Muscle of leg (tissue), 11 donors: Measurements from ENCODE around the gene EEPD1. TPM values are rescaled to one million over a fixed set of nuclear protein-coding genes. Genes with fewer than 3 reads are reported as not detected.

Experiments used
- DNase-seq: peaks from one replicate; pipeline ENCODE4 v3.0.0; 2013
- H3K27ac ChIP-seq: one replicate; pipeline ENCODE4 v1.5.1; 2013; ENCODE audit warnings: mild to moderate bottlenecking, low read length, control low read depth
- H3K27me3 ChIP-seq: one replicate; pipeline ENCODE4 v1.6.1; 2013; ENCODE audit warnings: low read length; ENCODE audit not compliant: control insufficient read depth, insufficient read depth
- H3K36me3 ChIP-seq: one replicate; pipeline ENCODE4 v1.6.1; 2013; ENCODE audit warnings: low read length; ENCODE audit not compliant: control insufficient read depth, insufficient read depth
- H3K4me1 ChIP-seq: one replicate; pipeline ENCODE4 v1.6.1; 2013; ENCODE audit warnings: low read length; ENCODE audit not compliant: control insufficient read depth, insufficient read depth
- H3K4me3 ChIP-seq: one replicate; pipeline ENCODE4 v1.5.1; 2013; ENCODE audit warnings: low read length, control low read depth
- H3K9me3 ChIP-seq: replicated peaks from 2 replicates; pipeline ENCODE4 v1.6.1; 2013; ENCODE audit warnings: low read depth, low read length; ENCODE audit not compliant: control insufficient read depth
- WGBS: methylation state at CpG from one replicate; pipeline ENCODE4 v1.1.5; 2013; ENCODE audit warnings: missing lambda C conversion rate; ENCODE audit not compliant: insufficient coverage; 5-methylcytosine and 5-hydroxymethylcytosine counted together
- polyA plus RNA-seq, 8 donors: library from polyadenylated mRNA; unstranded; fragments of 120-200 nt; gene quantifications; one replicate each; pipeline versions ENCODE4 v1.2.1 to v1.2.3, GENCODE V29; 2013; ENCODE audit warnings: inconsistent platforms in 1 of 8, low replicate concordance in 1 of 8; ENCODE audit not compliant: insufficient read length in 8 of 8, insufficient read depth in 1 of 8
- total RNA-seq: library from RNA; stranded (reverse); fragments of 120-200 nt; gene quantifications from one replicate; pipeline ENCODE4 v1.2.4, GENCODE V29; 2013

EEPD1 gene
- total and polyA plus RNA-seq, 9 donors: 9.2 to 14.2 (median 13.2) TPM

DNA sequence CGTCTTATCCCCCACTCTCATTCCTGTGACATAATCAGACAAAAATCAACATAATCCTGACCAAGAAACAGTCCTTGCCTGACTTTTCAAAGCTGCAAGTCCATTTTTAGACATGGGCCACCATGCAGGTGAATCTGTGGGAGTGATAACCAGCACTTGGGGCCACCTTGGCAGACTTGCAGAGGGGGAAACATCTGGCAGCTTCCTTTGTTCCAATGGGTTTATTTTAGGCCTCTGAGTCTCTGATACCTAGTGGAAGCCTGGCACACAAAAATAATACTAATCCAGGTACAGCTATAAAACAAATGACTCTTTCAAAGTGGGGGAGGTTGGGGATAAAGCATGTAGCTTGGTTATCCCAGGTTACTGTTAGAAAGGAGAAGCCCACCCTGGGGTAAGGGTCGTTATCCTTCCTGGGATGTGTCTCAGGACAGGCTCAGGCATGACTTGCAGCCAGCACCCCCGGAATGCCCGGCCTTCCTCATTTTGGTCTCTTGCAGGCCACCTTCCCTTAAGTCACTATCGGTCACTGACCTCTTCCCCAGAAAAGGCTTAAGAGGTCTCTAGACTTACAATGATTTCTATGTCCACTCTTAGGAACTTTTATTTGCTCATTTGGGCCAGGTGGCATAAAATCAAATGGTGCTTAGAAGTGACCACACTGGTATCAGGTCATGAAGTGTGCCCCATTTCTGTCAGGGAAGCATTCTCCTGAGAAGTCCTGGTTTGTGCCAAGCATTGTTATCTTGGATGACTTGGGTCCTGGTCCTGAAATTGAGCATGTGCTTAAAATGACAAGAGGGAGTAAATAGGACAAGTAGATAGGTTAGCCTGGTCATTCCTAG is 37.6 kb downstream of the EEPD1 start:
- no peaks in the 10 kb centered on the region for H3K36me3 ChIP-seq
- H3K4me1 ChIP-seq: peaks cover 15% of the 10 kb centered on the region
- no peak overlapping the region for H3K27ac ChIP-seq
- no peaks in the 10 kb centered on the region for H3K27me3 ChIP-seq
- 84% methylated on average over 4 of the region's 5 CpGs for WGBS
- peak; percentile 55 for DNase-seq
- H3K9me3 ChIP-seq: no peaks in the 10 kb centered on the region
- no peak overlapping the region for H3K4me3 ChIP-seq

DNA sequence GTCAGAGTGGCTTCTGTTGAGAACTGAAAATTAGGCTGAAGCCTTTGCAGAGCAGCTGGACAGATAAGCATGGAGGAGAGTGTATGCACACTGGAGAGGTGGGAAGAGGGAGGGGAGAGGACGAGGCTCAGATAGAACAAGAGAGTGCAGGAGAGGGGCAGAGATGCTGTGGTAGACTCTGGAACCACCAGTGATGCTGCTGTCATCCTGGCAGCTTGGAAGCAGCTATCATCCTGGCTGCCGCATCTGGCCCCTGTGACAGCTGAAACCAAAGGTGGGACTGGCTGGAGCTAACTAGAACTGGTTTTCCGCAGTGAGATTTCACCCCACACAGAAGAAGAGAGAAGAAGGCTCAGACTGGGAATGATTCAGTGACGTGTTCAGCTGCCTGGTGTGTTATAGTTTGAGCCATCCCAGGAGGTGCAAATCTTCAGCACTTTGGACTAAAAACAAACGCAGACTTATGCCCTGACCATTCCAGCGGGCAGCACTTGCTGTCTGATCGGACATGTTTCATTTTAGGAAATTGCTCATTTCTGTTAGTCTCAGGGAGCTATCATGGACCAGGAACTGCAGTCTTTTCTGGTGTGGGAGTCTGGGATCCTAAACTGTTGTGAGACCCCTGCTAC is 38.4 kb downstream of the EEPD1 start:
- 54% methylated on average over 5 of the region's 7 CpGs for WGBS
- Histone ChIP-seq H3K4me3 (no peak overlapping the region), H3K4me1 (peaks cover 15% of the 10 kb centered on the region), H3K27ac (peak overlapping the region; percentile 42), H3K9me3 (no peaks in the 10 kb centered on the region), H3K36me3 (no peaks in the 10 kb centered on the region), H3K27me3 (no peaks in the 10 kb centered on the region)
- DNase-seq: no peak

DNA sequence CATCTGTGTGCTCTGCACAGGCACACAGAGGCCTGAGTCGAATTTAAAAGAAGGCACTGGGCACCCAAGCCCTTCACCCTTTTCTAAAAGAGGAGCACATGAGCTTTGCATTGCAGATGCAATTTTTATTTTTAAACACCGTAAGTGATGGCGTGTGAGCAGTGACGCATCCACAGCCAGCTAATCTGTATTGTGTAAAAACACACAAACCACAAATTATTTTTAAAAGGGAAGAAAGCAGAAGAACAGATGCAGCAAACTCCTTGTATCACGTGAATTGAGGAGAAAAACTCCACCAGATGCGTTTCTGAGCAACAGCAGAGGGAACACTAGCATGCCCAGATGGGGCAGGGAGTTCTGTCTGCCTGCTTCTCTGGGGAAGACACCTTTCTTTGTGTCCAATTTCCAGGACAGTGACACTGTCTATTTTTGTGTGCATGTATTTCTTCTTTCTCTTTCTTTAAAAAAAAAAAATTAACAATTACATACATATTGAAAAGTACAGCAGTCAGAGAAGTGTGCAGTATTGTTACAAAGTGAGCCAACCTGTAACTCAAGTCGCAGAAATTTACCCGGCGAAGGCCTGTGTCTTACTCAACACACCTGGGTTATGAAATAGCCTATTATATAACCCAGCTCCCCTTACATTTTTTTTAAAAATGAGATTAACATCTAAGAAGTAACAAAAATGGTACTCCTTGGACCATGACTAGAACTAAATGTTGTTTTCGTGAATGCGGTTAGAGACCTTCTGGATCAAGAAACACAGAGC is 39.2 kb downstream of the EEPD1 start:
- Histone ChIP-seq H3K27ac (peak overlapping the region; percentile 42), H3K36me3 (no peaks in the 10 kb centered on the region), H3K4me3 (no peak overlapping the region), H3K9me3 (no peaks in the 10 kb centered on the region), H3K27me3 (no peaks in the 10 kb centered on the region), H3K4me1 (peaks cover 15% of the 10 kb centered on the region)
- 56% methylated on average over 4 of the region's 11 CpGs for WGBS
- peak; percentile 80 for DNase-seq

DNA sequence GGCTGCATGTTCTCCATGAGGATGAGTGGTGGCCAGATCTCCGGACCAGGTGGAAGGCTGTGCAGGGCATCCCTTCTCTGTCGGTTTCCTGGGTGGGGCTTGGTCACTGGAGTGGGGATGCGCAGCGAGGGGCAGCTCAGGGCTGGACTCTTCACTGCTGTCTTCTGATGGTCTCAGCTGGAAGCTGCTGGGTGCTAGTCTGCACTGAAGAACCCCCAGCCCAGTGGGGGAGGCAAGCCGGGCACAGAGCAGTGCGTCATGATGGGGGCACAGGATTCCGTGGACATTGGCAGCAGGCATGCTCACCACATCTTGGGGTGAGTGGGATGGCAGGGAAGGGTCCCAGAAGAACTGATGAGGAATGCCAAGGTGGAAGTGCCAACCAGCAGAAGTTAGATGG is 39.8 kb downstream of the EEPD1 start:
- 96% methylated on average over 7 of the region's 7 CpGs for WGBS
- no peaks in the 10 kb centered on the region for H3K27me3 ChIP-seq
- H3K36me3 ChIP-seq: no peaks in the 10 kb centered on the region
- no peaks in the 10 kb centered on the region for H3K9me3 ChIP-seq
- DNase-seq: no peak
- H3K4me1 ChIP-seq: peaks cover 15% of the 10 kb centered on the region
- no peak overlapping the region for H3K27ac ChIP-seq
- no peak overlapping the region for H3K4me3 ChIP-seq

DNA sequence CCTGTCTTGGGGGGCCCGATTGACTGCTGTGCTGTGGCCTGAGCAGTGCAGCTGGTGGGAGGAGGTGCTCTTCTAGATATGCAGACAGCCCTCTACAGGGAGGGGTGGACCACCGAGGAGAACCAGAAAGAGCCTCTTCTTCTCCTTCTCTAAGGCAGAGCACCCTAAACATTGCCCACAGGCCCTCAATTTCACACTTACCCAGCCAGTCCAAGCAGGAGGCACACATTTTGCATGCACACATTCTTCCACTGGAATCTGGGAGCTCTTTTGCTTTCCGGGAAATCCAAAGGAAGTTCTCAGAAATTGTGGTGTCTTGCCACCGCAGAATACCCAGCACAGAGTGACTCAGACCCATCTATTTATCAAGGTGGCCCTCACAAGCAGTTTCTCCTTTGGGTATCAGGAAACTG is 45.8 kb downstream of the EEPD1 start:
- H3K27me3 ChIP-seq: no peaks in the 10 kb centered on the region
- H3K4me1 ChIP-seq: peaks cover 22% of the 10 kb centered on the region
- no peaks in the 10 kb centered on the region for H3K9me3 ChIP-seq
- 94% methylated on average over 3 of the region's 4 CpGs for WGBS
- no peak for DNase-seq
- H3K27ac ChIP-seq: no peak overlapping the region
- H3K4me3 ChIP-seq: no peak overlapping the region
- H3K36me3 ChIP-seq: no peaks in the 10 kb centered on the region

DNA sequence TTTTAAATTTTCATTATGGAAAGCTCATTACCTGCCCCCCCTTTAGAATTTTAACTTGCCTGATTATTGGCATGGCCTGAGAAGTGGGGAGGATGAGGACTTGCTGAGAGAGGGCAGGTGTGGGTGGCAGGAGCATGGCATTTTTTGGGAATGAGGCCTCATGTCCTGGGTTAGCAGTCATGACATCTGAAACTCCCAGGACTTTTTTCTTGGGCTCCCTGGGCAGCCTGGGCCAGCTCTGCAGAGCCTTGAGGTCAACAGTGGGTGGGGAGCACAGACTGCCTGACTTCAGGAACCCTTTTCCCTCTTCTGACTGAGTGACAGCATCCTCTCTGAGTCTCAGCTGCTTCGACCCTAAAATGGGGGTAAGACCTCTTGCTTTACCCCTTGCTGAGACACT is 46.3 kb downstream of the EEPD1 start:
- no peaks in the 10 kb centered on the region for H3K9me3 ChIP-seq
- H3K36me3 ChIP-seq: no peaks in the 10 kb centered on the region
- peaks cover 19% of the 10 kb centered on the region for H3K4me1 ChIP-seq
- 100% methylated on average over 1 of the region's 1 CpG for WGBS
- no peak overlapping the region for H3K27ac ChIP-seq
- DNase-seq: no peak
- no peak overlapping the region for H3K4me3 ChIP-seq
- no peaks in the 10 kb centered on the region for H3K27me3 ChIP-seq

DNA sequence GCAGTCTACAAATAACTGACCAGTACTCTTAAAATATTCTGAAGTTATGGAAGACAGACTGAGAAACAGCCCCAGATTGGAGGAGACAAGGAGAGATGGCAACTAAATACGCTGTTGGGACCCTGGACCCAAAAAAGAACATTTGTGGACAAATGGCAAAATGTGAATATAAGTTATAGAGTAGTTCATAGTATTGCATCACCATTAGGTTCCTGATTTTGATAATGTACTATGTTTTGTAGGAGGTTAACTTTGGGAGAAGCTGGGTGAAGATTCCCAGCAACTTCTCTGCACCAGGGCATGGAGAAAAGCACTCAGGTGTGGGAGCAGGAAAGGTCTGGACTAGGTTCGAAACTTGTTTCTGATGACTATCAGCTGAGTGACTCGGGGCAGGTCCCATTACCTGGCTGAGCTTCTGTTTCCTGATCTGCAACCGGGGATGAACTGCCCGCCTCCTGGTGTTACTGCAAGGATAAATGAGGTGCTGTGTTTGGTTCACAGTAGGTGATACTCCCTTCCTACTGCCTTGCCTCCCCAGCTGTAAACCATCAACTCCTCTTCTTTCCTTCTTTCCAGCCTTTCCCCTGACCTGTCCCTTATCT is 48.2 kb downstream of the EEPD1 start:
- no peak overlapping the region for H3K4me3 ChIP-seq
- no peaks in the 10 kb centered on the region for H3K36me3 ChIP-seq
- DNase-seq: no peak
- WGBS: 85% methylated on average over 3 of the region's 5 CpGs
- peaks cover 33% of the 10 kb centered on the region for H3K4me1 ChIP-seq
- no peaks in the 10 kb centered on the region for H3K9me3 ChIP-seq
- no peak overlapping the region for H3K27ac ChIP-seq
- H3K27me3 ChIP-seq: no peaks in the 10 kb centered on the region

DNA sequence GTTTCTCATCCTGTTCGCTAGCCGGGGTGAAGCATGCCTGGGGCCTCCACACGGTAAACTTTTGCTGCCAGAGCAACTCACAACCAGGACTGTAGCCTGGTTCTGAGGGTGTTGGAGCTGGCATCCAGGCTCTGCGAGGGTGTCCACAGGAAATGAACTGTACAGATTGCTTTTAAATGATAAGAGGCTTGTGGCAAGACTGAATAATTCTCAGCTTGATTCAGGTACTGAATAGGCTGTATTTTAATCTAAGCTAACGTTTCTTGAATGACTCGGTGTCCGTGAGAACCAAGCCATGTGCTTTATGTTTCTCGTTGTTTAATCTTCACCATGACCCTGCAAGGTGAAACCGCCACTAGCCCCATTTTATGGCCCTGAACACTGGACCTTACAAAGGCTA is 49.3 kb downstream of the EEPD1 start:
- no peak overlapping the region for H3K27ac ChIP-seq
- WGBS: 61% methylated on average over 9 of the region's 9 CpGs
- no peaks in the 10 kb centered on the region for H3K36me3 ChIP-seq
- no peak for DNase-seq
- no peaks in the 10 kb centered on the region for H3K27me3 ChIP-seq
- H3K9me3 ChIP-seq: no peaks in the 10 kb centered on the region
- no peak overlapping the region for H3K4me3 ChIP-seq
- H3K4me1 ChIP-seq: peaks cover 38% of the 10 kb centered on the region

DNA sequence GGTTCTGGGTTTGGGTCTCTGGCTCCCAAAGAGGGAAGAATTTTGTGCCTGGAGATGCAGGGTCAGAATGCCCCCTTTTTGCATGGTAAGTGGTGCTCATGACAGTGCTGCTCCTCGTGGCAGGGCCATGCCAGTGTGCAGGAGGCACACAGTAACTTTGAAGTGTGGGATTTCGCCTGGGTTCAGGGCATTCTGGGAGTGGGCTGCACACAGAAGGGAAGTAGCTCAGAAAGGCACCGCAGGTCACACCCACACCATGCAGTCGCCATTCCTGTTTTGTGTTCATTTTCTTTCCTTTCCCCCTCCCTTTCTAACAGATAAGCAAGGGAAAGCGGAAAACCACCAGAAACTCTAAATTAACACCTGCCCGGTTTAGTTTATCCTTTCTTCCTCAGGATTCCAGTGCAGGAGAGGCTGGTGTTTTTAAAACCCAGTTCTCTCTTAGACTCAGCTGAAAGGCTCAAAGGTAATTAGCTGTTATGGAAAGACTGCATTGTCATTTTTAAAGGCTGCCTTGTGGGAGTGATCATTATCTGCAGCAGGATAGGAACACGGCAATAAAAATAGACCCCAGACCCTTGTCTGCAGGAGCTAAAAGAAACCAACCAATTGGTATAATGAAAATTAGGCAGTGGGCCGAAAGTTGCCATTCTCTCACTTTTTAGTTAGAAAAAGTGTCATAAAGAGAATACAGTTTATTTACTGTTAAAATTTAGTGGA is 50.2 kb downstream of the EEPD1 start:
- no peaks in the 10 kb centered on the region for H3K9me3 ChIP-seq
- no peaks in the 10 kb centered on the region for H3K27me3 ChIP-seq
- no peaks in the 10 kb centered on the region for H3K36me3 ChIP-seq
- no peak overlapping the region for H3K27ac ChIP-seq
- WGBS: 85% methylated on average over 2 of the region's 8 CpGs
- H3K4me3 ChIP-seq: no peak overlapping the region
- no peak for DNase-seq
- peaks cover 46% of the 10 kb centered on the region for H3K4me1 ChIP-seq
